ENCODE data around the gene WFIKKN1.

WFIKKN1 gene

GRCh38 chr16:680625-680945 is 49.8 kb downstream of the WFIKKN1 start:
- FAIRE-seq = no peak
- TF ChIP-seq POLR2AphosphoS5 (IDR thresholded peaks at IDR 0.05; ENCODE audit: low read depth, low read length) (no peak), TAF1 (IDR thresholded peaks at IDR 0.05; ENCODE audit: borderline replicate concordance, low read depth, low read length) (no peak), POLR2A (IDR thresholded peaks at IDR 0.05; ENCODE audit: low read depth, low read length) (no peak)
- no peak for DNase-seq (ENCODE audit: insufficient read length)

GRCh38 chr16:680967-681745 is 50.4 kb downstream of the WFIKKN1 start:
- DNase-seq (ENCODE audit: insufficient read length) (no peak), FAIRE-seq (peak; percentile 75)
- no peak for TF ChIP-seq POLR2A (IDR thresholded peaks at IDR 0.05; ENCODE audit: low read depth, low read length)
- no peak; the same call in 1 of the 2 replicates for TF ChIP-seq POLR2AphosphoS5 (IDR thresholded peaks at IDR 0.05; ENCODE audit: low read depth, low read length)
- no peak for TF ChIP-seq TAF1 (IDR thresholded peaks at IDR 0.05; ENCODE audit: borderline replicate concordance, low read depth, low read length)

DNA sequence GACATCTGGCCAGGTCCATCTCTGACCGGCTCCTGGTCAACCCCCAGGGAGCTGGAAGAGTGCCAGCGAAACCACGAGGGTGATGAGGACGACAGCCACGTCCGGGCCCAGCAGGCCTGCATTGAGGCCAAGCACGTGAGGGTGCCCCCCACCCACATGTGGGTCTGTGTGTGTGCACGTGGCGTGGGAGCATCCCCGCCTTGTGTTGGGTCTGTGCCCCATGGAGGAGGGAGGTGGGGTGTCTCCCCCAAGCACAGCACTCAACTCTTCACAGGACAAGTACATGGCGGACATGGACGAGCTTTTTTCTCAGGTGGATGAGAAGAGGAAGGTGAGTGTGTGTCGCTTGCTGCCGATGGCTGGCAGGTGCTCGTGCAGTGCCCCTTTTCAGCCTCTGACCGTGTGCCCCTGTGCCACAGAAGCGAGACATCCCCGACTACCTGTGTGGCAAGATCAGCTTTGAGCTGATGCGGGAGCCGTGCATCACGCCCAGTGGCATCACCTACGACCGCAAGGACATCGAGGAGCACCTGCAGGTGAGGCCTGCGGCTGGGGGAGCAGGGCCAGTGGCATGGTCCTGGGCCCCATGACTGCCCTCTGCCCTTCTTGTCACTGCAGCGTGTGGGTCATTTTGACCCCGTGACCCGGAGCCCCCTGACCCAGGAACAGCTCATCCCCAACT is 51.1 kb downstream of the WFIKKN1 start:
- no peak for TF ChIP-seq TAF1 (IDR thresholded peaks at IDR 0.05; ENCODE audit: borderline replicate concordance, low read depth, low read length)
- TF ChIP-seq POLR2AphosphoS5 (IDR thresholded peaks at IDR 0.05; ENCODE audit: low read depth, low read length) = peak; percentile 60; the same call in 1 of the 2 replicates
- no peak for FAIRE-seq
- DNase-seq (ENCODE audit: insufficient read length) = no peak

GRCh38 chr16:682493-683395 is 52.0 kb downstream of the WFIKKN1 start:
- DNase-seq (ENCODE audit: insufficient read length) (no peak), FAIRE-seq (no peak)
- TF ChIP-seq POLR2A (IDR thresholded peaks at IDR 0.05; ENCODE audit: low read depth, low read length) (no peak), TAF1 (IDR thresholded peaks at IDR 0.05; ENCODE audit: borderline replicate concordance, low read depth, low read length) (no peak), POLR2AphosphoS5 (IDR thresholded peaks at IDR 0.05; ENCODE audit: low read depth, low read length) (no peak)

DNA sequence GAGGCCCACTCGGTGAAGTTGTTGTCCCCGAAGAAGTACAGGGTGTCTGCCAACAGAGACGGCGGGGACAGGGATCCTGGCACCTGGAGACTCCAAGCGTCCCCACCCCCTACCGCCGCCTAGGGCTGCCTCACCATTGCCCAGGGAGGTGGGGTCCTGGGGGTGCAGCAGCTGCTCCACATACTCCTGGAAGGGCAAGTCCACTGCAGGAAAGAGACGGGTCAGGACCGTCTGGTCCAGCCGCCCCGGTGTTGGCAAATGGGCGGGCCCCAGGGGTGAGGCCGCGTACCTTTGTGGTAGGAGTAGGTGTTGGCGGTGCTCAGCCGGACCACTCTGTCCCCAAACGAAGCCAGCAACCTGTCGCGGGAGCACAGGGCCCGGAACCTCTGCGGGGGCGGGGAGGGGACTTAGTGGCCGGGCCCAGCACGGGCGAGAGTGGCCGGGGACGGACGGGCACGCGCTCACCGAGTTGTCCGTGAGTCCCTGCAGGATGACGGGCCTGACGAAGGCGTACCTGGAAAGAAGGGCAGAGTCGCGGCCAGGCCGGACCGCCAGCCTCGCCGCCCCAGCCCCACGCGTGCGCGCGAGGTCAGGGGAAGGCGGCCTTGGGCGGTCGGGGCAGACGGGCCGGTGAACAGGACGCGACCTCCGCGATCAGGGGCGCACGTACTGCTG is 52.7 kb downstream of the WFIKKN1 start:
- TF ChIP-seq TAF1 (IDR thresholded peaks at IDR 0.05; ENCODE audit: borderline replicate concordance, low read depth, low read length) (no peak), POLR2A (IDR thresholded peaks at IDR 0.05; ENCODE audit: low read depth, low read length) (no peak), POLR2AphosphoS5 (IDR thresholded peaks at IDR 0.05; ENCODE audit: low read depth, low read length) (no peak)
- DNase-seq (ENCODE audit: insufficient read length) (no peak), FAIRE-seq (no peak)
